CD14-positive monocyte (primary cell): ENCODE data around the gene ZNF554. TPM values are rescaled to one million over a fixed set of nuclear protein-coding genes. Genes with fewer than 3 reads are reported as not detected.

Experiments used
- DNase-seq, 3 donors: peaks; one replicate each; pipeline ENCODE4 v3.0.0-alpha.2; 2011 to 2022
- H2AFZ ChIP-seq: 2 replicates; pipeline ENCODE4 v1.6.0; 2012; ENCODE audit warnings: mild to moderate bottlenecking, low read depth, low read length, inconsistent platforms; ENCODE audit not compliant: insufficient read depth, poor library complexity, severe bottlenecking
- H3K27ac ChIP-seq, 2 donors: 1 replicate in 1 of 2; 2 replicates in 1 of 2; pipeline ENCODE4 v1.5.1; 2012 to 2013; ENCODE audit warnings: low read length in 2 of 2, control low read depth in 1 of 2, inconsistent platforms in 1 of 2, low read depth in 1 of 2, mild to moderate bottlenecking in 1 of 2
- H3K27me3 ChIP-seq, 2 donors: one replicate each; pipeline versions ENCODE4 v1.6.0 to v1.6.1; 2011 to 2013; ENCODE audit warnings: low read length in 2 of 2; ENCODE audit not compliant: control insufficient read depth in 2 of 2, insufficient read depth in 2 of 2
- H3K36me3 ChIP-seq, 2 donors: replicated peaks in 1 of 2; 1 replicate in 1 of 2; 2 replicates in 1 of 2; pipeline versions ENCODE4 v1.5.1 to v1.6.1; 2012 to 2013; ENCODE audit warnings: low read length in 2 of 2, control low read depth in 1 of 2, inconsistent platforms in 1 of 2, mild to moderate bottlenecking in 1 of 2; ENCODE audit not compliant: insufficient read depth in 2 of 2, control insufficient read depth in 1 of 2
- H3K4me1 ChIP-seq, 2 donors: 1 replicate in 1 of 2; 2 replicates in 1 of 2; pipeline versions ENCODE4 v1.5.1 to v1.6.1; 2012 to 2013; ENCODE audit warnings: low read length in 2 of 2, control low read depth in 1 of 2, inconsistent platforms in 1 of 2, mild to moderate bottlenecking in 1 of 2, moderate library complexity in 1 of 2; ENCODE audit not compliant: insufficient read depth in 2 of 2, control insufficient read depth in 1 of 2
- H3K4me2 ChIP-seq: replicated peaks from 2 replicates; pipeline ENCODE3; 2012; ENCODE audit warnings: low read length, moderate library complexity, mild to moderate bottlenecking; ENCODE audit not compliant: poor library complexity, severe bottlenecking; ENCODE audit errors: extremely low read depth
- H3K4me3 ChIP-seq, 3 experiments: fragments of 200-600 bp in 1 of 3; sonication (generic) in 1 of 3; replicated peaks in 1 of 3; 1 replicate in 2 of 3; 2 replicates in 1 of 3; pipeline ENCODE4 v1.5.1; 2011 to 2013; ENCODE audit warnings: low read length in 3 of 3, mild to moderate bottlenecking in 3 of 3, control low read depth in 2 of 3, low read depth in 2 of 3, inconsistent platforms in 1 of 3, moderate library complexity in 1 of 3
- H3K79me2 ChIP-seq: 2 replicates; pipeline ENCODE4 v1.6.0; 2012; ENCODE audit warnings: mild to moderate bottlenecking, control low read depth, inconsistent platforms, low read length, moderate library complexity; ENCODE audit not compliant: insufficient read depth
- H3K9ac ChIP-seq: 2 replicates; pipeline ENCODE4 v1.6.0; 2017; ENCODE audit warnings: low read length, mild to moderate bottlenecking; ENCODE audit not compliant: insufficient read depth, poor library complexity, severe bottlenecking
- H3K9me3 ChIP-seq, 2 donors: replicated peaks in 1 of 2; 1 replicate in 1 of 2; 2 replicates in 1 of 2; pipeline versions ENCODE4 v1.5.1 to v1.6.1; 2012 to 2013; ENCODE audit warnings: low read length in 2 of 2, control low read depth in 1 of 2; ENCODE audit not compliant: control insufficient read depth in 1 of 2, insufficient read depth in 1 of 2
- H4K20me1 ChIP-seq: 2 replicates; pipeline ENCODE4 v1.6.0; 2012; ENCODE audit warnings: mild to moderate bottlenecking, low read length, control low read depth, moderate library complexity; ENCODE audit not compliant: insufficient read depth
- H3K27ac Mint-ChIP-seq, 7 donors: one replicate each; pipeline ENCODE4 v1.8.0; 2020; ENCODE audit warnings: mild to moderate bottlenecking in 7 of 7, mixed read lengths in 7 of 7, moderate library complexity in 6 of 7, inconsistent platforms in 2 of 7
- H3K27me3 Mint-ChIP-seq, 3 donors: one replicate each; pipeline ENCODE4 v1.8.0; 2021 to 2022; ENCODE audit warnings: low read depth in 3 of 3, mild to moderate bottlenecking in 3 of 3, mixed read lengths in 3 of 3, moderate library complexity in 3 of 3, inconsistent platforms in 1 of 3
- H3K36me3 Mint-ChIP-seq, 2 donors: one replicate each; pipeline ENCODE4 v1.8.0; 2020; ENCODE audit warnings: mixed read lengths in 2 of 2, inconsistent platforms in 1 of 2, mild to moderate bottlenecking in 1 of 2
- H3K4me1 Mint-ChIP-seq: one replicate; pipeline ENCODE4 v1.8.0; 2020; ENCODE audit warnings: mild to moderate bottlenecking, mixed read lengths
- H3K4me3 Mint-ChIP-seq, 2 donors: one replicate each; pipeline ENCODE4 v1.8.0; 2020; ENCODE audit warnings: mild to moderate bottlenecking in 2 of 2, mixed read lengths in 2 of 2, moderate library complexity in 1 of 2
- H3K9me3 Mint-ChIP-seq, 7 donors: one replicate each; pipeline ENCODE4 v1.8.0; 2020 to 2022; ENCODE audit warnings: mixed read lengths in 7 of 7, mild to moderate bottlenecking in 6 of 7, moderate library complexity in 6 of 7, inconsistent platforms in 2 of 7
- CTCF ChIP-seq: fragments of 200-600 bp; IDR thresholded peaks from one replicate; pipeline ENCODE4 v1.8.0; 2022; ENCODE audit warnings: antibody characterized with exemption, mild to moderate bottlenecking
- WGBS: methylation state at CpG from one replicate; pipeline ENCODE4 v1.1.5; 2013; ENCODE audit warnings: missing lambda C conversion rate; ENCODE audit not compliant: insufficient coverage; 5-methylcytosine and 5-hydroxymethylcytosine counted together
- intact Hi-C, 2 donors: fragments of 100-400 bp; cut with micrococcal nuclease; formaldehyde crosslinking; loops; one replicate each; pipeline versions ENCODE4 v1.15.0 to v1.15.1; 2023
- polyA plus RNA-seq, 3 donors: library from polyadenylated mRNA; depleted of rRNA in 1 of 3; unstranded in 2 of 3; stranded (reverse) in 1 of 3; fragments of 300-500 nt in 2 of 3; fragments of >200 nt in 1 of 3; fragmentation: Illumina TruSeq in 2 of 3; gene quantifications; 1 replicate in 2 of 3; 2 replicates in 1 of 3; pipeline ENCODE4 v1.2.3, GENCODE V29; 2012 to 2021

ZNF554 gene
- polyA plus RNA-seq, 3 donors, result 0.79 to 1.7 (median 0.91) TPM

- Mint-ChIP-seq H3K9me3 (no peaks in the 10 kb centered on the region), H3K27me3 (no peaks in the 10 kb centered on the region), H3K36me3 (peaks cover 19 to 48% of the 10 kb centered on the region in 2 donors), H3K4me1 (peaks cover 7% of the 10 kb centered on the region), H3K27ac (no peak overlapping the region), H3K4me3 (no peak overlapping the region)
- peaks cover 7% of the 10 kb centered on the region in 2 donors for H3K4me1 ChIP-seq
- H3K27ac ChIP-seq, result no peak overlapping the region
- DNase-seq, result no peak
- H3K9me3 ChIP-seq, result no peaks in the 10 kb centered on the region
- intact Hi-C loops, result no loop called here
- H3K27me3 ChIP-seq, result no peaks in the 10 kb centered on the region
- no peak overlapping the region for H3K9ac ChIP-seq
- peaks cover 15 to 39% of the 10 kb centered on the region in 2 donors for H3K36me3 ChIP-seq
- H3K79me2 ChIP-seq, result peaks cover 28% of the 10 kb centered on the region
- no peak overlapping the region for H3K4me2 ChIP-seq
- no peak overlapping the region for H3K4me3 ChIP-seq
- 98% methylated on average over 25 of the region's 32 CpGs for WGBS
- TF ChIP-seq CTCF, result no peak
- H2AFZ ChIP-seq, result no peak overlapping the region
- no peaks in the 10 kb centered on the region for H4K20me1 ChIP-seq
Observed at GRCh38 chr19:2790557-2791271, 29.0 kb upstream of the ZNF554 start.

- DNase-seq, result no peak
- H2AFZ ChIP-seq, result no peak overlapping the region
- peaks cover under 1% of the 10 kb centered on the region for H3K4me1 Mint-ChIP-seq
- H3K4me1 ChIP-seq, result no peaks in the 10 kb centered on the region
- no peak overlapping the region for H3K4me3 ChIP-seq
- 89% methylated on average over 15 of the region's 16 CpGs for WGBS
- peak overlapping the region in 1 of 7 donors; percentile 60 for H3K27ac Mint-ChIP-seq
- H3K27me3 Mint-ChIP-seq, result no peaks in the 10 kb centered on the region
- intact Hi-C loops, result no loop called here
- no peaks in the 10 kb centered on the region for H3K9me3 ChIP-seq
- no peaks in the 10 kb centered on the region for H4K20me1 ChIP-seq
- H3K9me3 Mint-ChIP-seq, result no peaks in the 10 kb centered on the region
- H3K9ac ChIP-seq, result no peak overlapping the region
- H3K36me3 Mint-ChIP-seq, result peaks cover 23 to 55% of the 10 kb centered on the region in 2 donors
- no peak overlapping the region for H3K4me3 Mint-ChIP-seq
- TF ChIP-seq CTCF, result no peak
- peaks cover 21% of the 10 kb centered on the region for H3K79me2 ChIP-seq
- H3K4me2 ChIP-seq, result no peak overlapping the region
- H3K27ac ChIP-seq, result no peak overlapping the region
- H3K27me3 ChIP-seq, result no peaks in the 10 kb centered on the region
- peaks cover 18 to 44% of the 10 kb centered on the region in 2 donors for H3K36me3 ChIP-seq
Observed at GRCh38 chr19:2791440-2791839, 28.2 kb upstream of the ZNF554 start.
